Measurements from ENCODE around the gene HINT3. TPM values are rescaled to one million over a fixed set of nuclear protein-coding genes. Genes with fewer than 3 reads are reported as not detected.

HINT3 gene
- total RNA-seq, 1 experiment from 2014 or later = 15.1 TPM

GRCh38 chr6:125926711-125927110 is 29.9 kb upstream of the HINT3 start:
- Mint-ChIP-seq H3K4me1 (ENCODE audit: low read depth, unreplicated experiment) (peaks cover 27% of the 10 kb centered on the region), H3K4me3 (ENCODE audit: low read depth, unreplicated experiment) (peak overlapping the region; percentile 30), H3K27me3 (ENCODE audit: unreplicated experiment) (no peaks in the 10 kb centered on the region), H3K36me3 (ENCODE audit: insufficient read depth, unreplicated experiment) (peaks cover 85% of the 10 kb centered on the region), H3K27ac (ENCODE audit: unreplicated experiment) (peak overlapping the region; percentile 54), H3K9me3 (ENCODE audit: low read depth, unreplicated experiment) (no peaks in the 10 kb centered on the region)
- TF ChIP-seq CTCF (IDR thresholded peaks at IDR 0.05; ENCODE audit: unreplicated experiment) = no peak
- intact Hi-C loops (cut with micrococcal nuclease; ENCODE audit: unreplicated experiment) = no loop called here
- CTCF ChIA-PET = no interaction called here
- DNase-seq = no peak
- BruUV-seq (replicated peaks) = no TSS peak

- no peak overlapping the region for H3K4me3 Mint-ChIP-seq (ENCODE audit: low read depth, unreplicated experiment)
- peaks cover 81% of the 10 kb centered on the region for H3K36me3 Mint-ChIP-seq (ENCODE audit: insufficient read depth, unreplicated experiment)
- peak overlapping the region; percentile 72 for H3K27ac Mint-ChIP-seq (ENCODE audit: unreplicated experiment)
- no peaks in the 10 kb centered on the region for H3K27me3 Mint-ChIP-seq (ENCODE audit: unreplicated experiment)
- no peak for TF ChIP-seq CTCF (IDR thresholded peaks at IDR 0.05; ENCODE audit: unreplicated experiment)
- intact Hi-C loops (cut with micrococcal nuclease; ENCODE audit: unreplicated experiment) = no loop called here
- DNase-seq = no peak
- H3K9me3 Mint-ChIP-seq (ENCODE audit: low read depth, unreplicated experiment) = peaks cover 2% of the 10 kb centered on the region
- no TSS peak for BruUV-seq (replicated peaks)
- CTCF ChIA-PET = no interaction called here
- peaks cover 32% of the 10 kb centered on the region for H3K4me1 Mint-ChIP-seq (ENCODE audit: low read depth, unreplicated experiment)
These were observed 28.8 kb upstream of the HINT3 start for GRCh38 chr6:125927761-125928160.

DNA sequence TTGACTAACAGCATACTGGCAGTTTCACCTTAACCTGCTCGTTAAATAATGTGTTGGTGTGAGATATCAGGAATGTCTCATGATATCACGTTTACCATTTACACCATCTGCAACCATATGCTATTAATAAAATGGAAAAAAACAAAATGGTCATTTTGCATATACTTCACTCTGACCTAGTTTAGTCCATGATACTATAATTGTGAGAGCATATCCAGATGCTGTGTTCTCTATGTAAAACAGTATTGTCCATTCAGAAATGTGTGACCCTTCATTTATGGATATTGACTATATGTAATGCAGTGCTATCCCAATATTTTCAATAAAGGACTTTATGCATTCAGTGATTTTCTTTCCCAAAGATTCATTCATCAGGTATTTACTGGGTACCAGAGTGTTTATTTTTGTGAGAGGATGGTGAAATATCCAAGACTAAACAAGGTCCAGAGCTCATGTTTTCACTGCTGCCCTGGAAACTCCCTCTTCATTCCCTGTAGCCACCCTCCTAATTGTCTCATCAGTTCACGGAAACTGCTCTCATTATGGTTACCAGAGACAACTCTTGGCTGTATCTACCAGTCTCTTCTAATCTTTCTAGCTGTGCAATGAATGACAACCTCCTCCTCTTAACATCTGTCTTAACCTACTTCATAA is 25.7 kb upstream of the HINT3 start:
- peaks cover 2% of the 10 kb centered on the region for H3K9me3 Mint-ChIP-seq (ENCODE audit: low read depth, unreplicated experiment)
- no peak for DNase-seq
- peaks cover 15% of the 10 kb centered on the region for H3K4me1 Mint-ChIP-seq (ENCODE audit: low read depth, unreplicated experiment)
- H3K27me3 Mint-ChIP-seq (ENCODE audit: unreplicated experiment) = no peaks in the 10 kb centered on the region
- CTCF ChIA-PET = no interaction called here
- H3K4me3 Mint-ChIP-seq (ENCODE audit: low read depth, unreplicated experiment) = no peak overlapping the region
- TF ChIP-seq CTCF (IDR thresholded peaks at IDR 0.05; ENCODE audit: unreplicated experiment) = no peak
- intact Hi-C loops (cut with micrococcal nuclease; ENCODE audit: unreplicated experiment) = no loop called here
- H3K36me3 Mint-ChIP-seq (ENCODE audit: insufficient read depth, unreplicated experiment) = peaks cover 57% of the 10 kb centered on the region
- peak overlapping the region; percentile 94 for H3K27ac Mint-ChIP-seq (ENCODE audit: unreplicated experiment)
- no TSS peak for BruUV-seq (replicated peaks)

DNA sequence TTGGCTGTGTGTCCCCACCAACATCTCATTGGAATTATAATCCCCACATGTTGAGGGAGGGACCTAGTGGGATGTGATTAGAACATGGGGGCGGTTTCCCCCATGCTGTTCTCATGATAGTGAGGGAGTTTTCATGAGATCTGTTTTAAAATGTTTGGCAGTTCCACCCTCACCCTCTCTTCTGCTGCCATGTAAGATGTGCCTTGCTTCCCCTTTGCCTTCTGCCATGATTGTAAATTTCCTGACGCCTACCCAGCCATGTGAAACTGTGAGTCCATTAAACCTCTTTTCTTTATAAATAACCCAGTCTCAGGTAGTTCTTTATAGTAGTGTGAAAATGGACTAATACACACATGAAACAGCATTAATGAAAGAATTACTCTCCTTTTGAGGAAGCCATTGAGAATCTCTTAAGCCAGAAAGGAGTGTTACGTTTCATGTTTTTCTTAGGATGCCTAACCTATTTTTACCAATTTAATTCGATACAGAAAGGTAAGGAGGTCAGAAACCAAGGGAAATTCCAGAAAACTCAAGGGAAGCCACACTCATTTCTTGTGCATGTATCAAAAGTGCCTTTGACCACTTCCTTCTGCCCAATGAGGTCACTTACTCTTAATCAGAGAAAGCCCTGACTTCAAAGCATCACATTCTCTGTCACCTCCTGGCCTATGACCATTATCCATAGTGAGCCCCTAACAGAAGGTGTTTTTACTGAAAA is 24.7 kb upstream of the HINT3 start:
- Mint-ChIP-seq H3K9me3 (ENCODE audit: low read depth, unreplicated experiment) (peaks cover 2% of the 10 kb centered on the region), H3K27me3 (ENCODE audit: unreplicated experiment) (no peaks in the 10 kb centered on the region), H3K4me3 (ENCODE audit: low read depth, unreplicated experiment) (no peak overlapping the region), H3K4me1 (ENCODE audit: low read depth, unreplicated experiment) (peaks cover 15% of the 10 kb centered on the region), H3K36me3 (ENCODE audit: insufficient read depth, unreplicated experiment) (peaks cover 47% of the 10 kb centered on the region), H3K27ac (ENCODE audit: unreplicated experiment) (peak overlapping the region; percentile 94)
- intact Hi-C loops (cut with micrococcal nuclease; ENCODE audit: unreplicated experiment) = no loop called here
- CTCF ChIA-PET = no interaction called here
- no peak for DNase-seq
- TF ChIP-seq CTCF (IDR thresholded peaks at IDR 0.05; ENCODE audit: unreplicated experiment) = no peak
- BruUV-seq (replicated peaks) = no TSS peak
